HG02973 (cell line): Measurements from ENCODE around the gene GTSF1L.
A peak's percentile ranks its signal among the peaks of the same experiment; 100 is the strongest.

Experiments used
- ATAC-seq: cut with Tn5 transposase; IDR thresholded peaks from one replicate; pipeline ENCODE4 v1.9.1; 2021; ENCODE audit warnings: moderate library complexity; ENCODE audit not compliant: unreplicated experiment

GTSF1L gene

DNA sequence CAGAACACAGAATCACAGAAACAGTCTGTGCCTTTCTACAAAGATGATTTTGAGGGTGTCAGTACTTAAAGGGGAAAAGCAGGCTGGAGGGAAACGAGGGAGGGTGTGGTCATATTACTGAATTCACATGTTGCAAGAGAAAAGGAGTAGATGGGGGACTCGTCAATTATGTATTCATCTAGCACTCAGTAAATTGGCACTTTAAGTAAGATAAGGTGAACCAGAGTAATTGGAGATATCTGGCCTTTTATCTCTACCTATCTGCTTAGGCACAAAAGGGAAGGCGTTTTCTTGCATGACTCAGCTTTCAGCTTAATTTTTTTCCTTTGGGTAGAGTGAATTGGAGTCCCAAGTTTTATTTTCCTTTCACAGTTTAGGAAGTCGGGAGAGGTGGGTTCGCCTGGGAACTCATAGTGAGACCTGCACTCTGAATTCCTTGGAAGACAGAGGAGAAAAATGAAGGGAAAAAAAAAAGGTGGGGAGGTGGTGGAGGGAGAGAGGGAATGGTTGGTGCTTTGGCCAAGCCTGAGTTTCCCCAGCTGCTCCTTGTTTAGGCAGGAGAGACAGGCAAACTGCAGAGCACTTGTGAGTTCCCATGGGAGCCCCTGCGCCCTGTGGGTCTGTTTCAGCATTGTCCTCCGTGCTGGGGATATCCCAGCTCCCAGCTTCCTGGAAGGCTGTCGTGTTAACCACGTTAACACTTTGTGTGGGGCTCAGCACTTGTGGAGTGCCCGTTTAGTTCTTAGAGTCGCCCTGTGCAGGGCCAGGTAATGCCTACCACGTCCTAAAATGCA, 19.7 kb upstream of the GTSF1L start:
- no peak for ATAC-seq

DNA sequence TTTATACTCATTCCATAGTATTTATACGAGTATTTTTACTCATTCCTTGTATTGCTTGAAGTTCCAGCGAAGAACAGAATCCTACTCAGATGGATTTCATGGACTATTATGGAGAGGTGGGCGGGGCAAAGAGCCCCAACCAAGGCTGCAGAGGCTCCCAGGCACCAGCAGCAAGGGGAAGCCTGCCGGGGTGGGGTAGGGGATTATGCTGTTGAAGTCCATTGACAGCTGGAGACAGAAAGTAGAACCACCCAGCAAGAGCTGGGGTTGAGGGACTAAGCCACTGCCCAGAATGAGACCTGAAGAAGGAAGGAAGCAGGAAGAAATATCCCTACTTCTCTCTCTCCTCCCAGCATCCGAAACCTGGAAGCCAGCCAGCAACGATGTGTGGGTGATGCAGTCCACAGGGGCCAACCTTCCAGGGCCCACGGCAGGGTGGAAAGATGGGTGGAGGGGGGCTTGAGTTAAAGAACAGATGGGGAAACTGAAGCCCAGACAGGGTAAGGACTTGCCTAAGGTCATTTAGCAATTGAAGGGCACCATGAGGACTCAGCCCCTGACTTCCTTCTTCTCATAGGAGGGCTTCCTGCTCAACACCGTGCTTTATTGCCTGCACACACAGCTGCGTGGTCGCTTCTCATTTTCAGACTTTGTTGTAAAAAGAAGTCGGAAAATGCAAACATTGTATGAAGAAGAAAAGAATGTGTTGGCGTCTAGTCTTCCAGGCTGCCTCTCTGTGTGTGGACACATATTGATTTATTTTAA, 18.3 kb upstream of the GTSF1L start:
- no peak for ATAC-seq

DNA sequence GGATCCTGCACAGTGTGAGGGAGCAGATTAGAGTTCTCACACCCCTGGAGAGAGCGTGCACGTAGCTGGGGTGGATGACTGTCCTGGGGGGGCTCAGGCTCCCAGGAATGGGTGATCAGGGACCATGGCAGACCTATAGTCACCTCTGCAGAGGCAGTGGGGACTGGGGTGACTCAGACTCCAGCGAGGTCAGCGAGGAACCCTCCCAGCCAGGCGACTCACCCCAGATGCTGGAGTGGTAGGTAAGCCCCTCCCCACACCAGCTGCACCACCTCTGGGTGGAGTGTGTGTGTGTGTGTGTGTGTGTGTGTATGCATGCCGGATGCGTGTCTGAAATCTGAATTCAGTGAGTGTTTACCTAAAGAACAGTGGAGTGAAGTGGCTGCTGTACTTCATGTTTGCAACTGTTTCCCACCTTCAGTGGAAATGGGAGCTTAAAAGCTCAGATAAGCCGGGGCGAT, 17.4 kb upstream of the GTSF1L start:
- ATAC-seq, result no peak

DNA sequence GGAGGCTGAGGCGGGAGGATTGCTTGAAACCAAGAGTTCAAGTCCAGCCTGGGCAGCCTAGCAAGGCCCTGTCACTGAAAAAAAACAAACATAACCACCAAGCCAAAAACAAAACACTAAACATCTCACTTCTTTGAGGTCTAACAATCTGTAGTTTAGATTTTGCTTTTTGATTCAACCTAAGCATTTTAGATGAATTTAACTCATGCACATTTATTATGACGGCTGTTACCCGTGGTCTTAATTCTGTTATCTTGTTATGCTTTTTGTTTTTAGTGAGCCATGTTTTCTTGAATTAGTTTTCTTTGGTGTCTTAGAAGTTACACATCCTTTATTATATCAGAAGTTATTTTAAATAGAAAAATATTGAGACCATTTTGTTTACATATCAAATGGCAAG, 13.8 kb upstream of the GTSF1L start:
- no peak for ATAC-seq

DNA sequence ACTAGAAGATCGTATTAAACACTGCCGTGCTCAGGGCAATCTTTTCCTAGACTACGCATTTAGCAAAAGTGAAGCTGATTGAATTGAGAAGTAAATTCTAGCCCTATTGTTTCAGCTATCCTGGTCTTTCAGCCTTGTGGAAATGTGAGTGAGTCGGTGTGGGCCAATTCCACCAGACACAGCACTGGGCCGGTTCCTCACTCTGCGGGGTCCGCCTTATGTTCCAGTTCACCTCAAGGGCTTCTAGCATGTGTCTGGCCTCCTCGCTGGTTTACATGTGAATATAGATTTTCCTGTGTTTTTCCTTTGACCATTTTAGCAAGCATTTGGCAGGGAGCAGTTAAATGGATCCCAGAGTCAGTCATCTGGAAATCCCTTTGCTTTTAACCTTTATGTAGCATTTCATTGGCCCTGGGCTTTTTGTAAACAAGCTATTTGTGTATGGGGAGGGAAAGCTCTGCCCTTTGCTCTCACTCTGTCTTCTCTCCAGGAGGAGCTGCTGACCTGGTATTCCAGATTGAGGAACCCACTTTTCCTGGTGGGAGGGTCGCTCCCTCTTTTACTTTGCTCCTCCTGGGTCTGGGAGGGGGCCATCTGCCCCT, 12.4 kb upstream of the GTSF1L start:
- no peak for ATAC-seq

DNA sequence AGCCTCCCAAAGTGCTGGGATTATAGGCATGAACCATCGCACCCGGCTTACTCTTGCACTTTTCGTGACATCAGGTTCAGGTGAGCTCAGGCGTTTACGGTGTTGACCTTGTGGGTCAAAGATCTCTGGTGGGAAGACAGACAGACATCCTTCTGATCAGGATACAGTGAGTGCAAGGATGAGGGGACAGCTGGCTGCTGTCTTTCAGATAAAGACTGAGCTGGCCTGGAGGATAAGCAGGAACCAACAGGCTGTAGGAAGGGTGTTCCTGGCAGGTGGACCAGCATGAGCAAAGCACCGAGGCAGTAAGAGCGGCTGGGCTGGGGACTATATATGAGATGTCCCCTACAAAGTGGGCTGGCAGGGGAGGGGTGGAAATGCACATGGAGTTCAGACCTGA, 11.1 kb upstream of the GTSF1L start:
- ATAC-seq, result no peak

DNA sequence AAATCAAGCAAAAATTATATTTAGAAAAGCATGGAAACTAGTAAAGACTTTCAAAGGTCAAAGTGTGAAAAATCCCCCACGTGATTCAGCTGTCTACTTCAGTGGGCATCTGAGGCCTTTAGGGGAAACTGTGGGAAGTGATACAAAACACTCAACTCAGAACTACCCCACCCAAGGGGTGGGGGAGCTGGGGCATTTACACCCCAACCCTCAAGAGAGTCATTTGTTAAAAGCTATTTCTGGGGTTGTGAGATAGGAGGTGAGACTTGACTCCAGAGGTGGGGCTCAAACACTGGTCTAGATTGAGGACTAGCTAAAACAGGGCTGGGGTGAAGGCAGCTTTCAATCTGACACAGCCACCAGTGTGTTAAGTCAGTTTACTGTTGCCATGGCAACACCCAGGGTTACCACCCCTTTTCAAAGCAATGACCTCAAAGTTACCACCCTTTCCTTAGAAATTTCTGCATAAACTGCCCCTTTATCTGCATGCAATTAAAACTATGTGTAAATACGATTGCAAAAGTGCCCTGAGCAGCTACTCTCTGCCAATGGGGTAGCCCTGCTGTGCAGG, 9.9 kb upstream of the GTSF1L start:
- ATAC-seq, result peak; percentile 82

DNA sequence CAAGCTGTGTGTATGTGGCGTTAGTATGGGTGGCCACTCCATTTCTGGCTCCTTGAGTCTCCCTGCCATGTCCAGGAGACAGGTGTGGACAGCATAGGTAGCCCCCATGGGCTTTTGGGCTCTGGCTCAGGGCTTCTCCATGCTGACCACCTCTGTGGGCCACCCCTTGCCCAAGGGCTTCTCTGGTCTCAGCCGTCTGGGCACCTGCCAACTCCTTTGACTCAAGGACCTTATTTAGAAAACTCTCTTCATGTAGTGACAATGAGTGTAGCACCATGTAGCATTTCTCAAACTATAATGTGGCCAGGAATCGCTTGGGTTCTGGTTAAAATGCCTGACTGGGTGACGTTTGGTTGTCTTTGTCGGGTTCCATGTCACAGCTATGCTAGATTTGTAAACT, 5.1 kb upstream of the GTSF1L start:
- ATAC-seq, result no peak

DNA sequence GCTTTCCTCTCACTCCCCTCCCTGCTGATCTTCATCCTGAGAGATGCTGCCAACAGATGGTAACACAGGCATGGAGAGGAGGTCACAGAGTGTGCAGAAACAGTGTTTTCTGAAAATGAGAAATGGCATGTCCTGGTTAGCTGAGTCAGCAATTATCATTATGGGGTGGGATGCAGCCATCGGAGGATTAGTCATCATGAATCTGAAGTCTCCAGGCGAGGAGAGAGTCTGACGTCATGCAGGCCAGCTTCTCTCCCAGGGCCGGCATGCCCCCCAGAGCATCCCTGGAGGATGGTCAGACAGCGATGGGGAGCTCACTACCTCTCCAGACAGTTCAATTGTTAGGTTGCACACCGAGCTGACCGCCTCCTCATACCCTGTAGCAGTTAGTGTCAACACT, 4.7 kb upstream of the GTSF1L start:
- no peak for ATAC-seq

DNA sequence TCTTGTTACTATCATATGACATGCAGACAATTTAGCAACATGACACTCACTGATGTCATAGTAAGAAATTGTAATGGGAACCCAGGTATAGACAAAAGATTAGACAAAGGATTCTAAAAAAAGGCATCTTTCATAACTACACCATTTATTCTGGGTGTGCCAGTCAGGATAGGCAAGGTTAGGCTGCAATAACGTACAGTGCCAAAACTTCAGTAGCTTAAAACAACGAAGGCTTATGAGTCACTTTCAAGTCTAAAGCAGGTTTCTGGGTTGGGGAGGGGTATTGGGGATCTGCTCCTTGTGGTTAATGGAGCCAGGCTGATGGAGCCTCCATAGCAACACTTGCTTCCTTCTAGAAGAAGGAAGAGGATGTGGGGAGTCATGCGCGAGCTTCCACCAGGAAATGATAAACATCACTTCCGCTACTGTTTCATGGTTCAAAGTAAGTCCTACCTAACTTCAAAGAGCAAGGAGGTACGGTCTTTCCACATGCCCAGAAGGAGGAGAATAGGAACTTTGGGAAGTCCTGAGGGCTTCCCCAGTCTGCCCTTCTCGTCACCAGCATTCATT, 2.0 kb upstream of the GTSF1L start:
- no peak for ATAC-seq

DNA sequence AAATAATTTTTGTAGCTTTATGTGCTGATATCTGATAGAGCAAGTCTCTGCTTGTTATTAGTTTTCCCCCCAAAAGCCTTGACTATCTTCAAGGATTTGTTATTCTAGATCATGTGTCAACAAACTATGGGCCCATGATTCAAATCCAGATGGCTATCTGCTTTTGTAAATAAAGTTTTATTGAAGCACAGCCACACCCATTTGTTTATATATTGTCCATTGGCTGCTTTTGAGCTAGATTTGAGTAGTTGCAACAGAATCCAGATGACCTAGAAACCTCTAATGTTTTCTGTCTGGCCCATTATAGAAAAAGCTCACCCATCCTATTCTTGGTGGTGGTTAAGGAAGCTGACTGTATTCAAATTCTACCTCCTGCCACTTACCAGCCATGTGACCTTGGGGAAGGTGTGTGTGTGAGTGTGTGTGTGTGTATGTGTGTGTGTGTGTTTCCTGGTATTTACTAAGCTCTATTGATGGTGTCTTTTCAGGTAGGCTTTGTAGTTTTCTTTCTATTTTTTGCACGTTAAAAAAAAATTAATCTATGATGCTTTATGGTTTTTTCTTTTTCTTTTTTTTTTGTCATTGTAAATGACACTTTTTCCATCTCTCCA, 1.3 kb upstream of the GTSF1L start:
- no peak for ATAC-seq

DNA sequence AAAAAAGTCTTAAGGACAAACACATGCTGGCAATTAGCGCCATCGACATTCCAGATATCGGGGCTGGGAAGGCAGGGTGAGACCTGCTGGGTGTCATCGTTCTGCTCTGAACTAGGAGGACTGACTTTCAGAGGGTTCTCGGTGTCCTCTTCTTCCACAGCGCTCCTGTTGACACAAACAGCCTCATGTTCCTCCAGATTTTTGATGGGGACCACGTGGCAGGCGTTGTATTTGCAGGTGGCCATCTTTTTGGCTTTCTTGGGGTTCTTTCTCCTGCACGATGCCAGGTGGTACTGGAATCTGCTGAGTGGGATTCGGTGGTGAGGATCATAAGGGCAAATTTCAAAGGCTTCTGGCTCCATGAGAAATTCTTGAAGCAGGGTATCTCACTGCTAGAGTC, 469 bp downstream of the GTSF1L start:
- ATAC-seq, result no peak

DNA sequence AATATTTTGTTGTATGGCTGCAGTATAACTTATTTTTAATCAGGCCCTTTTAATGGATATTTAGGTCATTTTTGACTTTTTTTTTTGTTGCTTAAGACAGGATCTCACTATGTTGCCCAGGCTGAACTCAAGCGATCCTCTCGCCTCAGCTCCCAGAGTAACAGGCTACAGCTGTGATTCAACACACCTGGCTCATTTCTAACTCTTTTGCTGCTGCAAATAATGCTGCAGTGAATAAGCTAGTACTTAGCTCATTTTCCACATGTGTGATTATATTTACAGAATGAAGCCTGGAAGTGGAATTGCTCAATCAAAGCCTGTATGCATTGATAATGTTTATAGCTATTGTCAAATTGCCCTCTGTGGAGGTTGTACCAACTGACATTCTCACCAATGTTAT, 1.1 kb downstream of the GTSF1L start:
- ATAC-seq, result no peak

DNA sequence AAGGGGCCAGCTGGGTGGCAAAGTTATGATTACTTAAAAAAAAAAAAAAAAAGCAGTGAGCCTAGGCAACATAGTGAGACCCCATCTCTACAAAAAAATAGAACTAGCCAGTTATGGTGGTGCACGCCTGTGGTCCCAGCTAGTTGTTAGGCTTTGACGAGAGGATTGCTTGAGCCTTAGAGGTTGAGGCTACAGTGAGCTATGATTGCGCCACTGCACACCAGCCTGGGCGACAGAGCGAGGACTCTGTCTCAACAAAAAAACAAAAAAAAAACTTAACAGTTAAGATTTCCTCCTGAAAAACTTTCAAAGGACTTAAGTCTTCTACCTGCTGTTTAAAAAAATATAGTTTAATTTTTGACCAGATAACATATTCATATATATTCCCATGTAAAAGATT, 2.4 kb downstream of the GTSF1L start:
- no peak for ATAC-seq

DNA sequence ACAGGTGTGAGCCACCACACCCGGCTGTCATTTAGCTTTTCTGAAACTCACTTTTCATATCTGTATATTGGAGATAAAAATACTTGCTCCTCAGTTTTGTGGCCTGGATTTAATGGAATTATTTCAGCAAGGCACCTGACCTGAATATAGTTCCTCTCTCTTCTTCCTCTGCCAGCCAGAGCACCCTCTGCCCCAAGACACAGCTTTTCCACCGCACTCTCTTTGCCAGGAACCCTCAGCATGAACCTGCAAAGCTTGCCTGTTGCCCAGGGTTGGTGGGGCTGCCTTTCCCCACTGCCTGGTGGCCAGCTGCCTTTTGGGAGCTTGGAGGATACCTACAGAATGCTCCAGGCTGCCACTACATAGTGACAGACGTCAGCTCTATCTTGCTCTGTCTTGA, 3.1 kb downstream of the GTSF1L start:
- ATAC-seq, result no peak

DNA sequence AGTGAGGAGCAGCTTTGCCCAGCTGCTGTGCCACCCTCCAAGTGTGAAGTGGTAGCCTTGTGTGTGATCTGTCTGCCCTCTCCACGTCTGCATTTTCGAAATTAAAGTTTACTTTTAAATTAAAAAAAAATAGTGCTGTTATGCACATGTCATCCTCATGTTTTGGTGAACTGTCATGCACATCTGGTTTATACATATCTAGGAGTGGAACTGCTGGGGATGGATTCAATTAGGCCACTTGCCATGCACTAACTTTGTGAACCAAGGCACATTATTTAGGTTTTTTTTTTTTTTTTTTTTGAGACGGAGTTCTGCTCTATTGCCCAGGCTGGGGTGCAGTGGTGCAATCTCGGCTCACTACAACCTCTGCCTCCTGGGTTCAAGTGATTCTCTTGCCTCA, 3.6 kb downstream of the GTSF1L start:
- no peak for ATAC-seq

DNA sequence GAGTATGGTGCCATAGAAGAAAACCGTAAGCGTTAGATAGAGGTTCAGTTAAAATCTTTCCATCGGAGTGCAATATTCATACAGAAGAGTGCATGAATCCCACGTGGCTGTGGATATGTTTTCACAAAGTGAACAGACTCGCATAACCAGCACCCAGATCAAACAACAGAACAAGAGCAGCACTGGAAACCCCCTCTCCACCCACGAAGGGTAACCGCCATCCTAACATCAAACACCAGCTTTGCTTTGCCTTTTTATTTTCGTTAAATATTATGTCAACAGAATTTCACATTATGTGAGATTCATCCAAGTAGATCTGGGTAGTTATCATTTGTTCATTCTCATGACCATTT, 4.7 kb downstream of the GTSF1L start:
- no peak for ATAC-seq

DNA sequence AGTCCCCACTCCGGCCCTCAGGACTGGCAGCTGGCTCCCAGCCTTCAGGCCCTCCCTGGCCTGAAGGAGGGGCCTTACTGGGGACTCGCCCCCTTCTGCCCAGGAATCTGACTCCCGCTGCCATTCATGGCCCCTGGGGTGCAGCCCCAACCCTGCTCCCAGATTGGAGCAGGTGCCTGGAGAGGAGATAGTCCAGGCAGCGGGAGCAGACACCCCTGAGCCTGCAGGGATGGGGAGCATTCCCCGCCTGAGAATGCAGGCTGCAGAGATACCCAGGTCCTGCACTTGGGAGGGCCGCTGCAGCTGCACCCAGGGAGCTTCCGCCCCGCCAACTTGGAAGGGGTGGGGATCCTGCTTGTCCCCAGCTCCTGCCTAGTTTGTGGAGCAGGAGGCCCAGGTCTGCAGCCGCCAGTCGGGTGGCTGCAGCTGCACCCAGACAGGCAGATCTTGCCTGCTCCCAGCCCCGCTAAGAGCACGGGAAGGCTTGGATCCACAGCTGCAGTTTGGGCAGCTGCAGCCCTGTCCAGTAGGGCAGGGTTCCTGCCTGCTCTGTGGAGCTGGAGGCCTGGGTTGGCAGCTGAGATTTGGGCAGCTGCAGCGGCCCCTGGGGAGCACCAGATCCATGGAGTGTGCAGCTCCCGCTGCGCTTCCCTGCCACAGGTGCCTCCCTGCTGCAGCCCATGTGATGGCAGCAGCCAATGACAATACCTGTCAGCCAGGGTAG, 5.2 kb downstream of the GTSF1L start:
- no peak for ATAC-seq

DNA sequence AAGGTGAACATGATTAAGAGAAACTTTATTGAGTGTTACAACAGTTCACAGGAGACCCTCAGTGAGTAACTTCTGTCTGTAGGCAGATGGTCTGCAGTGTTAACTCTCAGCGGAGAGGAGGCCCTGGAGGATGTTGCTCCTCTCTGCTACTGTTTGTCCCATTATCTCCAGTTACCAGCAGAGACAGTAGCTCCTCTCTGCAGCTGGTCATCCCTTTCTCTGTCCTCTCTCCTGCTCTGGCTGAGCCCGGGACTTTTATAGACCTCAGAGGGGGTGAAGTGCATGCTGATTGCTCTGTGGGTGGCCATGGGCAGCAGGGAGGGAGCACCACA, 5.7 kb downstream of the GTSF1L start:
- no peak for ATAC-seq

DNA sequence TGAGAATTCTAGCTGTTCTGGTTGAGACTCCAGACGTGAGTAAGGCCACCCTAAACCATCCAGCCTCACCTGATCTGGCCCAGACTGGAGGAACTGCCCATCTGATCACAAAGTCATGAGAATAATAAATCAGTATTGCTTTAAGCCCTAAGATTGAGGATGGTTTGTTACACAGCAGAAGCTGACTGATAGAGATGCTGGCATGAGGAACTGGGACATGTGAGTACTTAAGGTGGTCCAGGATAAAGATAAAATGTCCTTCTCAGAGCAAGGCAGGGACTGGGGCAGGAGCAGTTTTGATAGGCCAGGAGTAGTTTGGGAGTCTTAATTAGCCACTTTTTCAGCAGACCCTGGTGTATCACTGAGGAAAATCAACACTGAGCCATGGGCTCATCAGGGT, 6.8 kb downstream of the GTSF1L start:
- ATAC-seq, result no peak

DNA sequence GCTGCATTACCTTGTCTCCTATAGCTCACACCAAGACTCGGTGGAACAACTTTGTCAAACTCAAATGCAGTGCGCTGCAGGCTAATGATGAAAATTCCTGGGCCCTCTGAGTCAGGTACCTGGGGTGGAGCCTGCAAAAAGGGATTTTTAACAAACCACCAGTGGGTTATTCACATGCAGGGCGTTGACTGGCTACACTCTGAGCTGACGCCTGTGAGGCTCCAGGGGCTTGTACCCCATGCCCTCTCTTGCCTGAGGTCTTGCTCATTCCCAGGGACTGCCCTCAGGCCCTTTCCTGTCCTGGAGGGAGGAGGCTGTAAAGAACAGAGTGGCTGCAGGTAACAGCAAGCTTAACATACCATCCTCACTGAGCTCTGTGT, 9.2 kb downstream of the GTSF1L start:
- no peak for ATAC-seq
